Measurements from ENCODE around the gene FMN1.
"Not testable (repeated sequence)": the region's sequence is repeated elsewhere in the genome, so short reads cannot be mapped to it uniquely, and the experiment has no call there.

Gene FMN1

GRCh38 chr15:32953533-32953910 lies 241.0 kb downstream of the FMN1 start:
- DNase-seq, result no peak

- no peak for DNase-seq
Measured at GRCh38 chr15:32952901-32953532, 241.5 kb downstream of the FMN1 start.

GRCh38 chr15:32951736-32952464 lies 242.6 kb downstream of the FMN1 start:
- no peak for DNase-seq

- DNase-seq, result not testable (repeated sequence)
Measured at GRCh38 chr15:32950051-32950450, 244.5 kb downstream of the FMN1 start.

- DNase-seq, result no peak
Measured at GRCh38 chr15:32946210-32946609, 248.3 kb downstream of the FMN1 start.

- DNase-seq, result no peak
Measured at GRCh38 chr15:32944431-32944830, 250.1 kb downstream of the FMN1 start.

- DNase-seq, result no peak
Measured at GRCh38 chr15:32943711-32944110, 250.8 kb downstream of the FMN1 start.

GRCh38 chr15:32942401-32942841 lies 252.1 kb downstream of the FMN1 start:
- DNase-seq, result no peak

- no peak for DNase-seq
Measured at GRCh38 chr15:32941823-32942222, 252.7 kb downstream of the FMN1 start.

GRCh38 chr15:32936976-32937375 lies 257.5 kb downstream of the FMN1 start:
- no peak for DNase-seq

- DNase-seq, result peak; percentile 25
Measured at GRCh38 chr15:32936283-32936918, 258.1 kb downstream of the FMN1 start.

GRCh38 chr15:32935139-32935538 lies 259.4 kb downstream of the FMN1 start:
- no peak for DNase-seq

GRCh38 chr15:32933236-32933635 lies 261.3 kb downstream of the FMN1 start:
- no peak for DNase-seq

- DNase-seq, result no peak
Measured at GRCh38 chr15:32928876-32929275, 265.6 kb downstream of the FMN1 start.

- no peak for DNase-seq
Measured at GRCh38 chr15:32927124-32927523, 267.4 kb downstream of the FMN1 start.

- no peak for DNase-seq
Measured at GRCh38 chr15:32923176-32923575, 271.3 kb downstream of the FMN1 start.

- DNase-seq, result no peak
Measured at GRCh38 chr15:32922541-32922940, 272.0 kb downstream of the FMN1 start.

- no peak for DNase-seq
Measured at GRCh38 chr15:32919749-32920414, 274.6 kb downstream of the FMN1 start.

- DNase-seq, result no peak
Measured at GRCh38 chr15:32918547-32918946, 276.0 kb downstream of the FMN1 start.

GRCh38 chr15:32910839-32911238 lies 283.7 kb downstream of the FMN1 start:
- no peak for DNase-seq

- DNase-seq, result peak; percentile 12
Measured at GRCh38 chr15:32909431-32909830, 285.1 kb downstream of the FMN1 start.

- peak; percentile 86 for DNase-seq
Measured at GRCh38 chr15:32908872-32909271, 285.6 kb downstream of the FMN1 start.

- DNase-seq, result peak; percentile 88
Measured at GRCh38 chr15:32908135-32908801, 286.2 kb downstream of the FMN1 start.

All from suppressor macrophage treated with lipopolysaccharide for 4 hours (primary cell).